Measurements from ENCODE around the gene CDO1.

DNA sequence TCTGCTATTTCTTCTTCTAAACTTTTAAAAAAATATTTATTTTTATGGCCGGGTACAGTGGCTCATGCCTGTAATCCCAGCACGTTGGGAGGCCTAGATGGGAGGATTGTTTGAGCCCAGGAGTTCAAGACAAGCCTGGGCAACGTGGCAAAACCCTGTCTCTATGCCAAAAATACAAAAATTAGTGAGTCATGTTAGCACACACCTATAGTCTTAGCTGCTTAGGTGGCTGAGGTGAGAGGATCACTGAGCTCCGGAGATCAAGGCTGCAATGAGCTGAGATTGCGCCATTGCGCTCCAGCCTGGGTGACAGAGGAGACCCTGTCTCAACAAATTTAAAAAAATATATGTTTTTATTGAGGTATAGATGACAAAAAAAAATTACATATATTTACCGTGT, 30.8 kb upstream of the CDO1 start:
- TF ChIP-seq KDM1A (IDR thresholded peaks at IDR 0.05; ENCODE audit: borderline replicate concordance, low read length) (no peak), SUZ12 (IDR thresholded peaks at IDR 0.05; ENCODE audit: low read length) (no peak), ZNF274 (IDR thresholded peaks at IDR 0.05; ENCODE audit: borderline replicate concordance, extremely low read depth, low read length) (no peak)
- TF ChIP-seq, protein P1, sequence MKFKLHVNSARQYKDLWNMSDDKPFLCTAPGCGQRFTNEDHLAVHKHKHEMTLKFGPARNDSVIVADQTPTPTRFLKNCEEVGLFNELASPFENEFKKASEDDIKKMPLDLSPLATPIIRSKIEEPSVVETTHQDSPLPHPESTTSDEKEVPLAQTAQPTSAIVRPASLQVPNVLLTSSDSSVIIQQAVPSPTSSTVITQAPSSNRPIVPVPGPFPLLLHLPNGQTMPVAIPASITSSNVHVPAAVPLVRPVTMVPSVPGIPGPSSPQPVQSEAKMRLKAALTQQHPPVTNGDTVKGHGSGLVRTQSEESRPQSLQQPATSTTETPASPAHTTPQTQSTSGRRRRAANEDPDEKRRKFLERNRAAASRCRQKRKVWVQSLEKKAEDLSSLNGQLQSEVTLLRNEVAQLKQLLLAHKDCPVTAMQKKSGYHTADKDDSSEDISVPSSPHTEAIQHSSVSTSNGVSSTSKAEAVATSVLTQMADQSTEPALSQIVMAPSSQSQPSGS (IDR thresholded peaks at IDR 0.05; ENCODE audit: low read length), result no peak
